Right lobe of liver (tissue), 6 donors: ENCODE results near the gene PATZ1. TPM values are rescaled to one million over a fixed set of nuclear protein-coding genes. Genes with fewer than 3 reads are reported as not detected.

Experiments used
- ATAC-seq, 4 donors: fragments of 200-7000 bp; cut with Tn5 transposase; one replicate each; pipeline ENCODE4 v1.9.1; 2020; ENCODE audit warnings: mild to moderate bottlenecking in 4 of 4, moderate library complexity in 4 of 4
- DNase-seq, 3 donors: peaks; one replicate each; pipeline ENCODE4 v3.0.0-alpha.2; 2020
- H3K27ac ChIP-seq, 3 donors: fragments of 200-600 bp; one replicate each; pipeline ENCODE4 v1.8.0; 2022
- H3K27me3 ChIP-seq, 2 donors: fragments of 200-600 bp; one replicate each; pipeline ENCODE4 v1.8.0; 2022
- H3K36me3 ChIP-seq, 4 donors: fragments of 200-600 bp; sonication (generic) in 1 of 4; one replicate each; pipeline versions ENCODE4 v1.5.1 to v1.8.0; 2017 to 2022; ENCODE audit warnings: control low read depth in 1 of 4
- H3K4me1 ChIP-seq, 4 donors: fragments of 200-600 bp; sonication (generic) in 1 of 4; one replicate each; pipeline versions ENCODE4 v1.5.1 to v1.8.0; 2017 to 2022; ENCODE audit warnings: control low read depth in 1 of 4
- H3K4me3 ChIP-seq, 3 donors: fragments of 200-600 bp; one replicate each; pipeline ENCODE4 v1.8.0; 2022
- H3K9me3 ChIP-seq, 4 donors: fragments of 200-600 bp; sonication (generic) in 1 of 4; one replicate each; pipeline versions ENCODE4 v1.5.1 to v1.8.0; 2017 to 2022; ENCODE audit warnings: control low read depth in 1 of 4
- POLR2A ChIP-seq: fragments of 450-650 bp; IDR thresholded peaks from one replicate; pipeline ENCODE4 v1.6.1; 2017; ENCODE audit warnings: antibody characterized with exemption, mild to moderate bottlenecking
- WGBS: methylation state at CpG from one replicate; pipeline ENCODE4 v1.1.6; 2018; ENCODE audit warnings: low coverage, low lambda C conversion rate; ENCODE audit not compliant: insufficient coverage; ENCODE audit errors: missing lambda C conversion rate; 5-methylcytosine and 5-hydroxymethylcytosine counted together
- intact Hi-C, 2 donors: fragments of 100-400 bp; cut with DNase I; formaldehyde crosslinking; loops; one replicate each; pipeline versions ENCODE4 v1.11.2 to v1.14.1; 2022
- total RNA-seq, 6 experiments: library from RNA; depleted of rRNA in 2 of 6; stranded (reverse); fragments of >200 nt in 2 of 6; fragmentation: NEBNext Ultra II Directional in 3 of 6; extraction: Animal tissue kit (Norgen Biotek cat#: 25700) in 3 of 6; gene quantifications; one replicate each; pipeline versions ENCODE4 v1.1.0 to v1.2.4, GENCODE V29; 2016 to 2023
- TF ChIP-seq, protein P1 (sequence below), 4 donors: fragments of 200-600 bp in 3 of 4; fragments of 450-650 bp in 1 of 4; IDR thresholded peaks; one replicate each; pipeline versions ENCODE4 v1.5.1 to v1.8.0; 2016 to 2022; ENCODE audit warnings: antibody characterized with exemption in 4 of 4, mild to moderate bottlenecking in 2 of 4
- donor health status: DM: no; HTN: yes; CAD: no.
- donor health status: DM: no; HTN: no; CAD: no.
- donor health status: DM: no; HTN: no; CAD: no.
- donor health status: DM: no; HTN: yes; CAD: no.
- donor health status: DM: no; HTN: yes; CAD: no.

Gene PATZ1
- total RNA-seq, 6 experiments from 2014 or later = 7.4 to 18.8 (median 11.5) TPM

DNA sequence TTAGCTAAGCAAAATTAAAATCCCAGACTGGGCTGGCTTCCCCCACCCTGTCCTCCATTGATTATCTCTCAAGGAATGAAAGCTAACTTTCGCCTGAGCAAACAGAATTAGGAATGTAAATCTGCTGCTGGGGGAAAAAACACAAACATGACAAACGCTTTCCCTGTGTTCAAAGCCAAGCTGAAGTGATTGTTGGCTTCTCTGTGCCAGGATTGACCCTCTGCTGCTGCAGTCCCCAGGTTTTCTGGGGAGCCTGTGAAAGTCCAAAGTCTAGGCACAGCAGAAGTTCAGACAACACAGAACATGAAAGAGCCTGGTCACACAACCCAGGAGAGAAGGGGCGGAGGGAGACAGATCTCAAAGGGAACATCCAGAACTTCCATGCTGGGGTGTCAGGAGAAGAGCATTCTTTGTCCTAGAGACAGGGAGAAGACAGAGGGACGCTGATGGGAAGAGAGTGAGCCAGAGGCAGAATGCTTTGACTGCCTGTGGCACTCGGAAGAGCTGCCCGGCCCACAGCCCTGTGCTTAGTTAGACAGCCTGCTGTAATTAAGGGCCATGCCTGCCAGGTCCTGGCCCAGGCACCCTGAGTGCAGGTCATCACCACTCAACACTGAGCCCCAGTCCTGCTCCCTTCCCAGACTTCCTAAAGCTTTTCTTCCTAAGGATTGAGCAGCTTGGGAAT is 6.9 kb downstream of the PATZ1 start:
- H3K27me3 ChIP-seq = no peaks in the 10 kb centered on the region
- H3K27ac ChIP-seq = peak overlapping the region in 1 of 3 donors; percentile 21
- DNase-seq (peak in 1 of 3 donors; percentile 25), ATAC-seq (peak; percentile 9 to 40 (median 16))
- H3K9me3 ChIP-seq = no peaks in the 10 kb centered on the region
- TF ChIP-seq, protein P1, sequence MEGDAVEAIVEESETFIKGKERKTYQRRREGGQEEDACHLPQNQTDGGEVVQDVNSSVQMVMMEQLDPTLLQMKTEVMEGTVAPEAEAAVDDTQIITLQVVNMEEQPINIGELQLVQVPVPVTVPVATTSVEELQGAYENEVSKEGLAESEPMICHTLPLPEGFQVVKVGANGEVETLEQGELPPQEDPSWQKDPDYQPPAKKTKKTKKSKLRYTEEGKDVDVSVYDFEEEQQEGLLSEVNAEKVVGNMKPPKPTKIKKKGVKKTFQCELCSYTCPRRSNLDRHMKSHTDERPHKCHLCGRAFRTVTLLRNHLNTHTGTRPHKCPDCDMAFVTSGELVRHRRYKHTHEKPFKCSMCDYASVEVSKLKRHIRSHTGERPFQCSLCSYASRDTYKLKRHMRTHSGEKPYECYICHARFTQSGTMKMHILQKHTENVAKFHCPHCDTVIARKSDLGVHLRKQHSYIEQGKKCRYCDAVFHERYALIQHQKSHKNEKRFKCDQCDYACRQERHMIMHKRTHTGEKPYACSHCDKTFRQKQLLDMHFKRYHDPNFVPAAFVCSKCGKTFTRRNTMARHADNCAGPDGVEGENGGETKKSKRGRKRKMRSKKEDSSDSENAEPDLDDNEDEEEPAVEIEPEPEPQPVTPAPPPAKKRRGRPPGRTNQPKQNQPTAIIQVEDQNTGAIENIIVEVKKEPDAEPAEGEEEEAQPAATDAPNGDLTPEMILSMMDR (IDR thresholded peaks at IDR 0.05) = no peak
- no peak for TF ChIP-seq POLR2A
- H3K36me3 ChIP-seq = peaks cover 0 to 15% (median 6%) of the 10 kb centered on the region in 4 donors
- H3K4me1 ChIP-seq = peaks cover 0 to 41% (median 9%) of the 10 kb centered on the region in 4 donors
- intact Hi-C loops = no loop called here
- no peak overlapping the region for H3K4me3 ChIP-seq
- 27% methylated on average over 3 of the region's 6 CpGs for WGBS

DNA sequence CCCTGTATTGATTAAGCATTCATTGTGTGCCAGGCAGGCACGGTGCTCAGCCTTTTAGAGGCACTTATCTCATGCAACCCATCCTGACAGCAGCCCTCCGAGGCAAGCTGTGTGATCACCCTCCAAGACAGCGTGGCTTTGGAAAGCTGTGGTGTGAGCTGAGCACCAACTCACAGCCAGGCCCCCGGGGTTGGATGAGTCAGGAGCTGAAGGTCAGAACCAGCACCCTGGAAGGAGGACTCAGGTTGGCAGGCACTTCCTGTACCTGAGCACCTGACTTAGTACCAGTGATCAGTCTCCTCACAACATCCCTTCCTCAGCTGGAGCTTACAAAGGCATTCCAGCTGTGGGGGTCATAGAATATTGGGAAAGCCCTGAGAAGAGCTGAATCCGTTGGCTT is 9.0 kb downstream of the PATZ1 start:
- peak in 1 of 4 donors; percentile 15 for ATAC-seq
- H3K36me3 ChIP-seq = peaks cover 0 to 26% (median 12%) of the 10 kb centered on the region in 4 donors
- TF ChIP-seq, protein P1 (IDR thresholded peaks at IDR 0.05) = no peak
- TF ChIP-seq POLR2A = no peak

DNA sequence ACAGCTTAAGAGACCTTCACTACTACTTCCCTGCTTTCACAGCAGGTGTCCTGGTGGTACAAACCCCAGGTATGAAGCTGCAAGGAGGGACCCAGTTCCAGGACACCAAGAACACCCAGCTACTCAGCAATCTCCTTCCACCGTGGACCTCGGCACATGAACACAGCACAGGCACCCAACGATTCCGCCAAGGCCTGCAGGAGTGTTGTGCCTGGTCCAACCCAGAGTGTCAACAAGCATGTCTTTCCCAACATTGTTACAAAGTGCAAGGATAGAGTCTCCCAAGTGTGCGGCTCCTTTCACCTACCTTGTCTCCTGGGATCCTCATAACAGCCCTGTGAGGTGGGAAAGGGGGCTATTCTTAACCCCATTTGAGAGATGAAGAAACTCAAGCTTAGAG is 11.8 kb downstream of the PATZ1 start:
- no peaks in the 10 kb centered on the region for H3K27me3 ChIP-seq
- WGBS = 20% methylated on average over 5 of the region's 5 CpGs
- intact Hi-C loops = no loop called here
- DNase-seq (peak in 2 of 3 donors; percentile 63 to 70), ATAC-seq (peak; percentile 41 to 91 (median 62))
- H3K36me3 ChIP-seq = peaks cover 0 to 35% (median 16%) of the 10 kb centered on the region in 4 donors
- no peaks in the 10 kb centered on the region for H3K9me3 ChIP-seq
- no peak overlapping the region for H3K4me3 ChIP-seq
- no peak overlapping the region for H3K27ac ChIP-seq
- TF ChIP-seq, protein P1 (IDR thresholded peaks at IDR 0.05) = no peak
- no peak for TF ChIP-seq POLR2A
- peaks cover 0 to 16% (median under 1%) of the 10 kb centered on the region in 4 donors for H3K4me1 ChIP-seq

More for the DNA sequence above, 9.0 kb downstream of the PATZ1 start:
- Histone ChIP-seq H3K4me1 (peaks cover 0 to 36% (median 9%) of the 10 kb centered on the region in 4 donors), H3K27ac (no peak overlapping the region), H3K9me3 (no peaks in the 10 kb centered on the region), H3K4me3 (no peak overlapping the region), H3K27me3 (no peaks in the 10 kb centered on the region)
- WGBS = 79% methylated on average over 5 of the region's 5 CpGs
- intact Hi-C loops = no loop called here
- DNase-seq = peak in 2 of 3 donors; percentile 24 to 42

DNA sequence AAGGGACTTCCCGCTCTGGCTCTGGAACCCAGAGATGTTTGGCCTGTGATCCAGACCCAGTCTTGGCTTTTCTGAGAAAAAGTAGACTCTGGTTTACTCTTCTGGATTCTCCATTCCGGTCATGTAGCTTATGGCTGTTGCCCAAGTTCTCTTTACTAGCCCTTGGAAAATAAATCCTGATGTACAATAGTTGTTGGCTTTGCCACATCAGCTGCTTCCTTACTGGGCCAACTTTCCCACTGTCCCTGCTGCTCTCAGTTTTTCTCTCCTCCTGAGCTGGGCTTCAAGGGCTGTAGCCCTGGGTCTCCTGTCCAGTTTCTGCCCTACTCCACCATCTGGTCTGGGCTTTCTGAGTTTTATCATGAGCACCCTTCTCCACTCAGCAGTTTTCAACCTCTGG is 12.5 kb downstream of the PATZ1 start:
- Histone ChIP-seq H3K4me3 (no peak overlapping the region), H3K27me3 (no peaks in the 10 kb centered on the region), H3K4me1 (peaks cover 0 to 12% (median 0%) of the 10 kb centered on the region in 4 donors), H3K9me3 (no peaks in the 10 kb centered on the region), H3K27ac (no peak overlapping the region), H3K36me3 (peaks cover 0 to 38% (median 16%) of the 10 kb centered on the region in 4 donors)
- intact Hi-C loops = no loop called here
- TF ChIP-seq, protein P1 (IDR thresholded peaks at IDR 0.05) = no peak
- TF ChIP-seq POLR2A = no peak
- 94% methylated on average over 2 of the region's 2 CpGs for WGBS
- ATAC-seq (no peak), DNase-seq (peak in 1 of 3 donors; percentile 11)
